GM12878 (cell line): ENCODE data around the gene GNAI2. TPM values are rescaled to one million over a fixed set of nuclear protein-coding genes. Genes with fewer than 3 reads are reported as not detected.
A peak's percentile ranks its signal among the peaks of the same experiment; 100 is the strongest.

Experiments
- ATAC-seq: fragments of 200-7000 bp; cut with Tn5 transposase; 3 replicates; pipeline ENCODE4 v1.9.1; 2020; ENCODE audit warnings: mild to moderate bottlenecking, moderate library complexity
- BruUV-seq: library from RNA; stranded (reverse); fragments of 400-500 nt; replicated peaks from 2 replicates; lab custom pipeline; 2021; lab: Mats Ljungman, UMichigan
- CTCF ChIA-PET: fragments of 300-600 bp; sonication (Branson Sonifier 250); formaldehyde crosslinking; extraction: SDS; loops from one replicate; lab custom pipeline; 2021; ENCODE audit warnings: inconsistent platforms; lab: Yijun Ruan, JAX
- POLR2A ChIA-PET: fragments of 350-600 bp; formaldehyde crosslinking; extraction: SDS; loops from one replicate; lab custom pipeline; 2021; ENCODE audit warnings: inconsistent platforms; lab: Charles Lee
- RAD21 ChIA-PET: fragments of 300-600 bp; sonication (Branson Sonifier 250); formaldehyde crosslinking; loops from one replicate; lab custom pipeline; 2023; ENCODE audit warnings: antibody characterized with exemption; ENCODE audit not compliant: unreplicated experiment; lab: Charles Lee
- SMC1A ChIA-PET: fragments of 300-600 bp; sonication (Branson Sonifier 250); formaldehyde crosslinking; loops from one replicate; lab custom pipeline; 2023; ENCODE audit not compliant: unreplicated experiment, uncharacterized antibody; lab: Charles Lee
- DNase-seq: peaks from one replicate; pipeline ENCODE4 v3.0.0-alpha.2; 2011; ENCODE audit warnings: low read depth, low spot score
- FAIRE-seq: peaks from 3 replicates; lab custom pipeline; 2011; peaks lifted over from hg19 to GRCh38; lab: Jason Lieb, UNC
- H2AFZ ChIP-seq: 2 replicates; pipeline ENCODE4 v1.6.0; 2011; ENCODE audit warnings: low read depth, low read length, control low read depth; ENCODE audit not compliant: control insufficient read depth
- H3K27ac ChIP-seq: 2 replicates; pipeline ENCODE4 v1.5.1; 2011; ENCODE audit warnings: control low read depth; ENCODE audit not compliant: control insufficient read depth, insufficient read depth
- H3K27me3 ChIP-seq, 2 experiments: replicated peaks in 1 of 2; 2 replicates each; pipeline versions ENCODE4 v1.6.0 to v1.6.1; 2011; ENCODE audit warnings: low read length in 1 of 2; ENCODE audit not compliant: control insufficient read depth in 2 of 2, insufficient read depth in 2 of 2
- H3K36me3 ChIP-seq, 2 experiments: 2 replicates each; pipeline ENCODE4 v1.5.1; 2011; ENCODE audit warnings: low read length in 1 of 2; ENCODE audit not compliant: control insufficient read depth in 2 of 2, insufficient read depth in 2 of 2
- H3K4me1 ChIP-seq: 2 replicates; pipeline ENCODE4 v1.6.1; 2011; ENCODE audit warnings: mild to moderate bottlenecking, low read length, moderate library complexity, mixed read lengths; ENCODE audit not compliant: control insufficient read depth, insufficient read depth
- H3K4me2 ChIP-seq: 2 replicates; pipeline ENCODE4 v1.6.0; 2011; ENCODE audit warnings: control low read depth; ENCODE audit not compliant: control insufficient read depth, insufficient read depth
- H3K4me3 ChIP-seq: fragments of 200-600 bp; sonication (generic); 2 replicates; pipeline ENCODE4 v1.5.1; 2016
- H3K79me2 ChIP-seq: 2 replicates; pipeline ENCODE4 v1.6.0; 2011; ENCODE audit warnings: low read length; ENCODE audit not compliant: control insufficient read depth, insufficient read depth
- H3K9ac ChIP-seq: 2 replicates; pipeline ENCODE4 v1.8.0; 2011; ENCODE audit warnings: low read length, control low read depth, mixed read lengths; ENCODE audit not compliant: control insufficient read depth, insufficient read depth
- H3K9me3 ChIP-seq: replicated peaks from 3 replicates; pipeline ENCODE4 v1.5.1; 2011; ENCODE audit warnings: mild to moderate bottlenecking, low read length; ENCODE audit not compliant: control insufficient read depth, insufficient read depth
- H4K20me1 ChIP-seq: 2 replicates; pipeline ENCODE4 v1.6.0; 2011; ENCODE audit not compliant: control insufficient read depth, insufficient read depth
- ETV6 ChIP-seq, 2 experiments: fragments of 450-650 bp in 1 of 2; IDR thresholded peaks in 1 of 2; conservative IDR thresholded peaks in 1 of 2; 2 replicates each; pipeline ENCODE4 v1.6.1; 2014; ENCODE audit warnings: antibody characterized with exemption in 1 of 2, borderline replicate concordance in 1 of 2, low read depth in 1 of 2, mild to moderate bottlenecking in 1 of 2, moderate library complexity in 1 of 2
- EZH2 ChIP-seq: IDR thresholded peaks from 2 replicates; pipeline ENCODE4 v1.6.1; 2012; ENCODE audit warnings: low read depth, mild to moderate bottlenecking, control low read depth, inconsistent platforms, low read length, borderline replicate concordance; ENCODE audit not compliant: control insufficient read depth
- KLF5 ChIP-seq: fragments of 450-650 bp; IDR thresholded peaks from 2 replicates; pipeline ENCODE4 v1.6.1; 2014; ENCODE audit warnings: mild to moderate bottlenecking; ENCODE audit not compliant: partially characterized antibody
- MEF2B ChIP-seq: fragments of 450-650 bp; IDR thresholded peaks from 2 replicates; pipeline ENCODE4 v1.6.1; 2018; ENCODE audit warnings: mild to moderate bottlenecking, moderate library complexity; ENCODE audit not compliant: partially characterized antibody, poor library complexity, severe bottlenecking
- MYB ChIP-seq: fragments of 150-350 bp; IDR thresholded peaks from 2 replicates; pipeline ENCODE4 v1.6.1; 2014; ENCODE audit warnings: mild to moderate bottlenecking, low read depth, low read length, borderline replicate concordance
- NBN ChIP-seq: fragments of 450-650 bp; IDR thresholded peaks from 2 replicates; pipeline ENCODE4 v1.6.1; 2016
- NFXL1 ChIP-seq: fragments of 450-650 bp; IDR thresholded peaks from 2 replicates; pipeline ENCODE4 v1.6.1; 2017; ENCODE audit warnings: antibody characterized with exemption, mild to moderate bottlenecking, borderline replicate concordance
- NRF1 ChIP-seq: conservative IDR thresholded peaks from 2 replicates; pipeline ENCODE4 v1.6.1; 2011; ENCODE audit warnings: mild to moderate bottlenecking, low read depth, low read length, improper control_type of control experiment
- YY1 ChIP-seq: IDR thresholded peaks from 2 replicates; pipeline ENCODE4 v1.6.1; 2011; ENCODE audit warnings: low read depth, mild to moderate bottlenecking, low read length
- WGBS: methylation state at CpG from one replicate; pipeline ENCODE4 v1.1.6; 2016; ENCODE audit warnings: low lambda C conversion rate; ENCODE audit not compliant: insufficient replicate concordance, insufficient coverage; ENCODE audit errors: missing lambda C conversion rate; 5-methylcytosine and 5-hydroxymethylcytosine counted together
- in situ Hi-C: fragments of 300-500 bp; cut with MboI; formaldehyde crosslinking; loops from 9 replicates; pipeline ENCODE4 v1.14.3; 2018; ENCODE audit warnings: mixed read lengths
- intact Hi-C: fragments of 100-400 bp; cut with micrococcal nuclease; formaldehyde crosslinking; loops from one replicate; pipeline ENCODE4 v1.14.2; 2022; ENCODE audit not compliant: unreplicated experiment
- polyA plus RNA-seq, 11 experiments: library from polyadenylated mRNA; depleted of rRNA in 4 of 11; unstranded in 6 of 11; stranded (reverse) in 5 of 11; fragments of >200 nt; fragmentation: Nextera tagmentation in 4 of 11; fragmentation: Illumina TruSeq in 1 of 11; extraction: Ambion mirVana in 4 of 11; extraction: Trizol in 1 of 11; gene quantifications; 1 replicate in 1 of 11; 2 replicates in 10 of 11; pipeline versions ENCODE4 v1.2.1 to v1.2.3, GENCODE V29; 2011 to 2016; ENCODE audit warnings: inconsistent platforms in 2 of 11, missing spikeins in 2 of 11, low read depth in 1 of 11
- total RNA-seq, 4 experiments: library from RNA; depleted of rRNA in 3 of 4; stranded (reverse); fragments of >200 nt in 3 of 4; fragmentation: Illumina TruSeq in 1 of 4; extraction: Trizol in 1 of 4; gene quantifications; 2 replicates each; pipeline versions ENCODE4 v1.2.1 to v1.2.3, GENCODE V29; 2013 to 2021
- TF ChIP-seq, protein P1 (sequence below): IDR thresholded peaks from 2 replicates; pipeline ENCODE4 v1.6.1; 2012; ENCODE audit warnings: mild to moderate bottlenecking, low read depth, low read length

Gene GNAI2
- total and polyA plus RNA-seq, 10 of the 15 experiments (the other 5 are each of a cell fraction or from before 2014, with no cell fraction given), result 5.0 to 346 (median 237) TPM

DNA sequence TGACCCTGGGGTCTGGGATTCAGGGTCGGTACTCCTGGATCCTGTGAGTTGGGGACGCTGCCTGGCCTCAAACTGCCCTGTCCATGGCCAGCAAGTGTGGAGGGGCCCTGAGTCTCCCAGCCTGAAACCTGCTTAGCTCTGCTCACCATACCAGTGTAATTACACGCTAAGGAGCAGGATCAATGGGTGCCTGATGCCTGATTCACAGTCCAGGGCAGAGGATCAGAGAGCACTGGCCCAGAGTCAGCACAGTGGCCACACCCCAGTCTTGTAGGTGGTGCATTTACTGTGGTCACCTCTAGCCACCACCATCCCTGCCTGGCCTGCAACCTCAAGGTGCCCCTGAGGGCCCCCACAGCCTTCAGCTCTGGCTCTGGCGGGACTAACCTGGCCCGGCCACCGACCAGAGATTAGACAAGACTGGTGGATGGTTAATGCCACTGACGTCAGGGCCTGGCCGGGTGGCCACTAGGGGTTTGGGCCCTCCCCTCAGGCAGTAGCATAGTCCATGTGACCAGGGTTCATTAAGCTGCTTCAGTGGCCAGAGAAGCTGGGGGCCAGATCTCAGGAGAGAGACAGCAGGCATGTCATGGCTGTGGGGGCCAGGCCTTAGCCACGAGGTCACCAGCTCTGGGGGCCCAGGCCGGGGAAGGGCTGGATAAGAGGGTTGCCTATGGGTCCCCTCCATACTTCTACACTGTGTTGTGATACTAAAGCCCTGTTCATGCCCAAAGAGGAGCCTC, 34.3 kb upstream of the GNAI2 start:
- DNase-seq (no peak), FAIRE-seq (no peak), ATAC-seq (peak; percentile 40)
- Histone ChIP-seq H3K27me3 (peaks cover 18 to 22% of the 10 kb centered on the region in 2 experiments), H3K36me3 (no peaks in the 10 kb centered on the region), H3K79me2 (no peaks in the 10 kb centered on the region), H3K9me3 (no peaks in the 10 kb centered on the region), H4K20me1 (no peaks in the 10 kb centered on the region), H3K4me1 (no peaks in the 10 kb centered on the region), H2AFZ (no peak overlapping the region), H3K9ac (no peak overlapping the region), H3K4me3 (no peak overlapping the region), H3K27ac (no peak overlapping the region), H3K4me2 (no peak overlapping the region)
- ChIA-PET SMC1A (interaction anchor here (1.3 kb wide), 1 partner anchor 24 kb away, joined by 4 read pairs; no protein-coding TSS in a partner anchor), CTCF (no interaction called here), POLR2A (interaction anchor here (1.1 kb wide), 1 partner anchor 9 kb away, joined by 3 read pairs; no protein-coding TSS in a partner anchor), RAD21 (no interaction called here)
- TF ChIP-seq KLF5 (no peak), ETV6 (conservative IDR thresholded peaks at IDR 0.05 in 1 of 2, IDR thresholded peaks at IDR 0.05 in 1 of 2; ENCODE audit: borderline replicate concordance in 1 of 2, low read depth in 1 of 2) (no peak), MEF2B (no peak), EZH2 (no peak), YY1 (no peak), NRF1 (no peak), MYB (no peak), NFXL1 (no peak), NBN (no peak)
- TF ChIP-seq, protein P1, sequence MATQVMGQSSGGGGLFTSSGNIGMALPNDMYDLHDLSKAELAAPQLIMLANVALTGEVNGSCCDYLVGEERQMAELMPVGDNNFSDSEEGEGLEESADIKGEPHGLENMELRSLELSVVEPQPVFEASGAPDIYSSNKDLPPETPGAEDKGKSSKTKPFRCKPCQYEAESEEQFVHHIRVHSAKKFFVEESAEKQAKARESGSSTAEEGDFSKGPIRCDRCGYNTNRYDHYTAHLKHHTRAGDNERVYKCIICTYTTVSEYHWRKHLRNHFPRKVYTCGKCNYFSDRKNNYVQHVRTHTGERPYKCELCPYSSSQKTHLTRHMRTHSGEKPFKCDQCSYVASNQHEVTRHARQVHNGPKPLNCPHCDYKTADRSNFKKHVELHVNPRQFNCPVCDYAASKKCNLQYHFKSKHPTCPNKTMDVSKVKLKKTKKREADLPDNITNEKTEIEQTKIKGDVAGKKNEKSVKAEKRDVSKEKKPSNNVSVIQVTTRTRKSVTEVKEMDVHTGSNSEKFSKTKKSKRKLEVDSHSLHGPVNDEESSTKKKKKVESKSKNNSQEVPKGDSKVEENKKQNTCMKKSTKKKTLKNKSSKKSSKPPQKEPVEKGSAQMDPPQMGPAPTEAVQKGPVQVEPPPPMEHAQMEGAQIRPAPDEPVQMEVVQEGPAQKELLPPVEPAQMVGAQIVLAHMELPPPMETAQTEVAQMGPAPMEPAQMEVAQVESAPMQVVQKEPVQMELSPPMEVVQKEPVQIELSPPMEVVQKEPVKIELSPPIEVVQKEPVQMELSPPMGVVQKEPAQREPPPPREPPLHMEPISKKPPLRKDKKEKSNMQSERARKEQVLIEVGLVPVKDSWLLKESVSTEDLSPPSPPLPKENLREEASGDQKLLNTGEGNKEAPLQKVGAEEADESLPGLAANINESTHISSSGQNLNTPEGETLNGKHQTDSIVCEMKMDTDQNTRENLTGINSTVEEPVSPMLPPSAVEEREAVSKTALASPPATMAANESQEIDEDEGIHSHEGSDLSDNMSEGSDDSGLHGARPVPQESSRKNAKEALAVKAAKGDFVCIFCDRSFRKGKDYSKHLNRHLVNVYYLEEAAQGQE, result no peak
- WGBS, result 7% methylated on average over 10 of the region's 10 CpGs
- in situ Hi-C loops (no loop called here), intact Hi-C loops (no loop called here)
- BruUV-seq, result no TSS peak
